ENCODE measurements around the gene FAM3C. TPM values are rescaled to one million over a fixed set of nuclear protein-coding genes. Genes with fewer than 3 reads are reported as not detected.

The FAM3C gene
- total RNA-seq, 1 donor from 2014 or later, result 59.3 TPM

GRCh38 chr7:121331574-121331973 lies 64.5 kb downstream of the FAM3C start:
- TF ChIP-seq CTCF (IDR thresholded peaks at IDR 0.05), result no peak
- H3K27ac Mint-ChIP-seq, result peak overlapping the region; percentile 35
- no peaks in the 10 kb centered on the region for H3K9me3 Mint-ChIP-seq
- POLR2A ChIA-PET, result no interaction called here
- peaks cover 32% of the 10 kb centered on the region for H3K4me1 Mint-ChIP-seq
- DNase-seq (no peak), ATAC-seq (ENCODE audit: low read depth) (no peak)
- peaks cover 19% of the 10 kb centered on the region for H3K36me3 Mint-ChIP-seq (ENCODE audit: low read depth)
- H3K4me3 Mint-ChIP-seq, result peak overlapping the region; percentile 53
- CTCF ChIA-PET, result interaction anchor here (1.1 to 1.4 kb wide), 2 partner anchors 64 to 168 kb away, joined by 3 to 5 read pairs; no protein-coding TSS in a partner anchor
- intact Hi-C loops (cut with micrococcal nuclease), result no loop called here
- peaks cover 11% of the 10 kb centered on the region for H3K27me3 Mint-ChIP-seq

- ChIA-PET POLR2A (interaction anchor here (0.8 to 2.0 kb wide), 6 partner anchors 18 to 381 kb away, joined by 3 to 14 read pairs (median 6); partner anchors contain the start of gene ING3), CTCF (interaction anchor here (1.1 to 1.4 kb wide), 2 partner anchors 21 to 64 kb away, joined by 3 read pairs; no protein-coding TSS in a partner anchor)
- intact Hi-C loops (cut with micrococcal nuclease), result no loop called here
- peaks cover 11% of the 10 kb centered on the region for H3K27me3 Mint-ChIP-seq
- H3K4me3 Mint-ChIP-seq, result peak overlapping the region; percentile 53
- H3K4me1 Mint-ChIP-seq, result peaks cover 31% of the 10 kb centered on the region
- H3K9me3 Mint-ChIP-seq, result no peaks in the 10 kb centered on the region
- no peak for TF ChIP-seq CTCF (IDR thresholded peaks at IDR 0.05)
- H3K27ac Mint-ChIP-seq, result peak overlapping the region; percentile 35
- ATAC-seq (ENCODE audit: low read depth) (no peak), DNase-seq (no peak)
- peaks cover 20% of the 10 kb centered on the region for H3K36me3 Mint-ChIP-seq (ENCODE audit: low read depth)
Observed at GRCh38 chr7:121331048-121331447, 65.1 kb downstream of the FAM3C start.

- ChIA-PET POLR2A (interaction anchor here (0.5 to 2.0 kb wide), 20 partner anchors 15 to 380 kb away, joined by 3 to 14 read pairs (median 4); partner anchors contain the start of genes FAM3C and ING3), CTCF (interaction anchor here (0.6 to 1.4 kb wide), 17 partner anchors 17 to 664 kb away, joined by 3 to 7 read pairs (median 4); no protein-coding TSS in a partner anchor)
- Mint-ChIP-seq H3K27me3 (peaks cover 11% of the 10 kb centered on the region), H3K4me1 (peaks cover 35% of the 10 kb centered on the region), H3K4me3 (peak overlapping the region; percentile 91), H3K36me3 (ENCODE audit: low read depth) (peaks cover 18% of the 10 kb centered on the region), H3K27ac (peak overlapping the region; percentile 85), H3K9me3 (no peaks in the 10 kb centered on the region)
- intact Hi-C loops (cut with micrococcal nuclease), result loop anchor here (1.0 kb wide), 1 partner anchor 150 kb away; no protein-coding TSS in a partner anchor
- no peak for TF ChIP-seq CTCF (IDR thresholded peaks at IDR 0.05)
- ATAC-seq (ENCODE audit: low read depth) (peak; percentile 56), DNase-seq (peak; percentile 32)
Observed at GRCh38 chr7:121330053-121330833, 65.9 kb downstream of the FAM3C start.

- Mint-ChIP-seq H3K36me3 (ENCODE audit: low read depth) (peaks cover 13% of the 10 kb centered on the region), H3K4me3 (peak overlapping the region; percentile 91), H3K27ac (peak overlapping the region; percentile 85), H3K4me1 (peaks cover 36% of the 10 kb centered on the region), H3K9me3 (no peaks in the 10 kb centered on the region), H3K27me3 (peaks cover 11% of the 10 kb centered on the region)
- ChIA-PET CTCF (interaction anchor here (0.6 to 1.4 kb wide), 16 partner anchors 17 to 665 kb away, joined by 3 to 7 read pairs (median 4); no protein-coding TSS in a partner anchor), POLR2A (interaction anchor here (0.6 to 2.0 kb wide), 15 partner anchors 14 to 379 kb away, joined by 3 to 14 read pairs (median 5); partner anchors contain the start of genes FAM3C and ING3)
- ATAC-seq (ENCODE audit: low read depth) (peak; percentile 49), DNase-seq (peak; percentile 43)
- intact Hi-C loops (cut with micrococcal nuclease), result loop anchor here (1.0 to 2.0 kb wide), 6 partner anchors 15 to 218 kb away; no protein-coding TSS in a partner anchor
- no peak for TF ChIP-seq CTCF (IDR thresholded peaks at IDR 0.05)
Observed at GRCh38 chr7:121329191-121330052, 66.7 kb downstream of the FAM3C start.

Data from activated B cell treated with CpG ODN at 0.5 μM for 24 hours (primary cell).